ENCODE data around the gene SPRY1.
A peak's percentile ranks its signal among the peaks of the same experiment; 100 is the strongest.

Gene SPRY1

DNA sequence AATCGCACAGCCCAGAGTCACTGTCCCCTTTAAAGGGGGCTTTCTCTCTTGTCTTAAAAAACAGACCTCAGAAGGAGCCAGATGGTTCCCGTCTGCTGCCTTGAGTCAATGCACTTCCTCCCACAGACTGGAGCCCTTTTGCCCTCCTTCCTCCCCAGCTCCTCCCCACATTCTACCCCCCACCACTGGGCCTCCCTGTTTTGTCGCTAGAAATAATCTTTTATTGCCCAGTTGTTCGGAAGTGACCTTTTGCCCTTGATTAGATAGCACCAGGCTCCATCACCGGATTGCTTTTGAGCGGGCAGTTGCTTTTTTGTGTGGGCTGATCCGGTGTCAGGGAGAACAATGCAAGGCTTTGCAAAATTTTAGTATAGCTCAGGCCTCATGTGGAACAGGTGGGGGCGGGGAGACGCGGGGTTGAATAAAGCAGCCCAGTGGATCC lies 47.7 kb downstream of the SPRY1 start:
- peak; percentile 75 for DNase-seq (ENCODE audit: low spot score)

DNA sequence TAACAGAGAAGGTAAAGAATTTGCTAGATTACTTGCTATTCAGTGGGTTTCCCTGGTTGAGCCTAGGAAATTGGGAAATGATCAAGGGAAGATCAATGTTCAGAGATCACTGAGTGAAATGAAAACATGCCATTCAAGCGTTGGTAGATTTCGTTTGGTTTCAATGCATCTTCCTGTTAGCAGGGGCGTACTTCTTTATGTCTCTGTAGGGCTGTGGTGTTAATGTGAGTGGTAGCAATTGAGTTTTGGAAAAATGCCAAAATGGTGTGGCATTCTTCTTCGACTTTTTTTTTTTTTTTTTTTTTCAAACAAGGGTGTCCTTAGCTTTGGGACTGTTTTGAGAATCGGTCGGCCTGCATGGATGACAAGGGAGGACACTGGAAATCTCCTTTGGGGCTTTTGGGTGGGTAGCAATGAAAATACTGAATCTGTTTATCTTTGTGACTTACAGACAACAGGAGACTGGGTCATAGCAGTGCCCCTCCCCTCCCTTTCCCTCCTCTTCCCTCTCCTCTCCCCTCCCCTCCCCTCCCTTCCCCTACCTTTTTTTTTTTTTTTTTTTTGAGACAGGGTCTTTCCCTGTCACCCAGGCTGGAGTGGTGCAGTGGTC lies 50.4 kb downstream of the SPRY1 start:
- DNase-seq (ENCODE audit: low spot score) = no peak

DNA sequence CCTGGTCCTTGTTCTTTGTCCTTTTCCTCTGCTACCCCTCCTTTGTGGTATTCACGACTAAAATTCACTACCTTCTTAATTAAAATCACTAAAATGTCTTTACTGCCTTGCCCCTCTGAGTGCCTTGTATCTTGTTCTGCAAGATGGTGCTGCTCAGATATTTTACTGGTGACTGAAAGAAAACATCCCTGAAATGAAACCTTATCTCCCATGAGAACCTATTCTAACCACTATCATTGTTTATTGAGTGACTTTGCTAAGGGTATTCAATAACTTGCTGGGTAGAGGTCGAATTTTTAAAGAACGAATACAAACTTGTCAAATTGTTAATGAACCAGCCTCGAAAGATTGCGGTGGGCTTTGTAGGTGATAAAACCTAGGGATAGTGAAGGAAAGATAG lies 52.8 kb downstream of the SPRY1 start:
- DNase-seq (ENCODE audit: low spot score) = no peak

DNA sequence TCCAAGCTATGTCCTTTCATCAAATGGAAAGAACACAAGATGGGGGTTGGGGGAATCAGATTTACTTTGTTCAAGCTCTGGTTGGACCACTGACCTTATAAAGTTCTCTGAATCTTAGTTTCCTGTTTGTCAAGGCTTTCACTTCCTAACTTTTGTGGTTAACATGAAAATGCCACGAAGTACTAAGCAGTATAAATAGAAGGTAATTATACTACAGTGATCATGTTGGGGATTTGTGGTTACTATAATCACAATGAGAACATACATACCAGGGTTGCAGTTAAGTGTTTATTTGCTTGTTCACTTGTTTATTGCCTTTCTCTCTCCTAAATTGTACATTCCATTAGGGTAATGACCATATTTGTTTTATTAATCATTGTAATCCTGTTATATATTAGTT lies 53.2 kb downstream of the SPRY1 start:
- no peak for DNase-seq (ENCODE audit: low spot score)

DNA sequence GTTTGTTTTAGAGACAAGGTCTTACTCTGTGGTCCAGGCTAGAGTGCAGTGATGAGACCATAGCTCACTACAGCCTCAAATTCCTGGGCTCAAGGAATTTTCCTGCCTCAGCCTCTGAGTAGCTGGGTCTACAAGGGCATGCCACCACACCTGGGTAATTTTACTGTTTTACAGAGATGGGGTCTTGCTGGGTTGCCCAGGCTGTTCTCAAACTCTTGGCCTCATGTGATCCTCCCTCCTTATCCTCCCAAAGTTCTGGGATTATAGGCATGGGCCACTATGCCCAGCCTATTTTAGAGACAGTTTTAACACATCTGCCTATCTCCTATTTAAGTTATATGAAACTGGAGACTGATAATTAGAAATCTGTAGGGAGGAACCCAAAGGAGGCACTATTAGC lies 53.8 kb downstream of the SPRY1 start:
- DNase-seq (ENCODE audit: low spot score) = no peak

DNA sequence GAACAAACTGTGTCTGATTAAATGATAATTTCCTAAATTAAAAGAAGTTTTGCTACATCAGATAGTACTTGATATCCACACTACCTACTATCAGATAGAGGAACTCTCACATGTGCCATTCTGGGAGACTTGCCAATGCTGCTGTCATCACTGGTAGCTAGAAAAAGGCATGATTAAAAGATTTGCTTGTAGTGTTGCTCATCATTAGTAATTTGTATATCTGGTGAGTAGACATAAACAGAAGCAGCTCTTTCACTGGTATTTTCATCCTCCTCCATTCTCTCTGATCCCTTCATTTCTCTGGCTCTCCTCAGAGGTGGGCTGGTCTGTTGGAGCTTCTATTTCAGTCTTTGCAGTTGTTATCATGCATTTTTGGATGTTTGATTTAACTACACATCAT lies 56.0 kb downstream of the SPRY1 start:
- DNase-seq (ENCODE audit: low spot score) = no peak

DNA sequence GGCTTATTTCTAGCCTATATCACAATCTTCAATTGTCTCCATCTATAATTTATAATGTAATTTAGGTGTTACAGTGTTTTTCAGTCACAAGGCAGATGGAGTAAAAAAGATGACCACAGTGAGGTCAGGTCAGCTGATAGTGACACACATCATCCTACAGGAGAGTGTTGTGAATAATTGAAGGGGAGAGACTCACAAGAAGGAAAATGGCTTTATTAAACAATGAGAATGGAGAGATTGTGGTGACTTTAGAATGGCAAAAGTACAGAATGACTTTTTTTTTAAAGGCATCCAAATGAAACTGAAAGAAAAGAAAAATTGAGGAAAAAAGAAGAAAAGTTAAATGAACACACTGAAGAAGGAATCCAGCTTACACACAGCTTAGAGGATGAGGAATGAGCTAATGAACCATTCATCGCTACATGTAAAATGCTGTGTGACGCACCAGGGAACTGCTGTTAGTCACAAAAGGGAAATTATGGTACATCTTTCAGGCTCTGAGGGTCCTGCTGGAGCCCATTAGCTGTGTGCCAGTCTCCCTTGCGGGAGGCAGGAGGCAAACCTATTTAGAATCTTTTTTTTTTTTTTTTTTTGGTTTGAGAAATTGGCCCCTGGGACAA lies 56.6 kb downstream of the SPRY1 start:
- DNase-seq (ENCODE audit: low spot score) = no peak
